ENCODE data around the gene HKDC1. TPM values are rescaled to one million over a fixed set of nuclear protein-coding genes. Genes with fewer than 3 reads are reported as not detected.
A peak's percentile ranks its signal among the peaks of the same experiment; 100 is the strongest.
"Not testable (repeated sequence)": the region's sequence is repeated elsewhere in the genome, so short reads cannot be mapped to it uniquely, and the experiment has no call there.

Gene HKDC1
- total and polyA plus RNA-seq, 4 experiments from 2014 or later = 3.5 to 8.1 (median 4.5) TPM

GRCh38 chr10:69307434-69307833, 87.3 kb downstream of the HKDC1 start:
- H3K4me1 Mint-ChIP-seq = no peaks in the 10 kb centered on the region
- no peak for DNase-seq
- H3K36me3 Mint-ChIP-seq = no peaks in the 10 kb centered on the region
- H3K4me3 Mint-ChIP-seq = no peak overlapping the region
- Histone ChIP-seq H3K9me3 (ENCODE audit: control insufficient read depth in 1 of 2, low read length in 2 of 2) (no peaks in the 10 kb centered on the region), H3K36me3 (ENCODE audit: insufficient read depth, low read length) (no peaks in the 10 kb centered on the region), H3K27ac (ENCODE audit: low read depth, low read length) (no peak overlapping the region), H3K4me3 (ENCODE audit: low read length in 2 of 2) (no peak overlapping the region), H3K4me1 (ENCODE audit: insufficient read depth, low read length) (no peaks in the 10 kb centered on the region), H3K27me3 (ENCODE audit: insufficient read depth, low read length) (no peaks in the 10 kb centered on the region)
- ChIA-PET CTCF (ENCODE audit: partially characterized antibody) (interaction anchor here (1.0 kb wide), 1 partner anchor 10 kb away, joined by 5 read pairs; no protein-coding TSS in a partner anchor), POLR2A (ENCODE audit: partially characterized antibody) (no interaction called here)
- H3K27ac Mint-ChIP-seq = no peak overlapping the region
- H3K27me3 Mint-ChIP-seq = peaks cover 0 to 1% of the 10 kb centered on the region in 2 donors
- intact Hi-C loops (cut with micrococcal nuclease) = no loop called here
- H3K9me3 Mint-ChIP-seq = peaks cover 0 to 1% (median 0%) of the 10 kb centered on the region in 8 donors

DNA sequence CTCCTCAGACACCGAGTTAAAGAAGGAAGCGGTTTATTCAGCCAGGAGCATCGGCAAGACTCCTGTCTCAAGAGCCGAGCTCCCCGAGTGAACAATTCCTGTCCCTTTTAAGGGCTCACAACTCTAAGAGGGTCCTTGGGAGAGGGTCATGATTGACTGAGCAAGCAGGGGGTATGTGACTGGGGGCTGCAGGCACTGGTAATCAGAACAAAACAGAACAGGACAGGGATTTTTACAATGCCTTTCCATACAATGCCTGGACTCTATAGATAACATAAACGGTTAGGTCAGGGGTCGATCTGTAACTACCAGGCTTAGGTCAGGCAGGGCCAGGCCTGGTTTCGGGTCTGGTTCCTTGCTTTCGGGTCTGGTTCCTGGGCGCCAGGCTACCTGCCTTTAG, 88.2 kb downstream of the HKDC1 start:
- H3K27ac Mint-ChIP-seq; H3K9me3 Mint-ChIP-seq; H3K27ac ChIP-seq (ENCODE audit: low read depth, low read length); H3K9me3 ChIP-seq (ENCODE audit: control insufficient read depth in 1 of 2, low read length in 2 of 2); H3K4me1 Mint-ChIP-seq; H3K4me1 ChIP-seq (ENCODE audit: insufficient read depth, low read length); H3K4me3 Mint-ChIP-seq; H3K4me3 ChIP-seq (ENCODE audit: low read length in 2 of 2); H3K27me3 Mint-ChIP-seq; H3K36me3 ChIP-seq (ENCODE audit: insufficient read depth, low read length); DNase-seq; intact Hi-C loops (cut with micrococcal nuclease); CTCF ChIA-PET (ENCODE audit: partially characterized antibody); H3K36me3 Mint-ChIP-seq; H3K27me3 ChIP-seq (ENCODE audit: insufficient read depth, low read length); POLR2A ChIA-PET (ENCODE audit: partially characterized antibody): not testable (repeated sequence)

DNA sequence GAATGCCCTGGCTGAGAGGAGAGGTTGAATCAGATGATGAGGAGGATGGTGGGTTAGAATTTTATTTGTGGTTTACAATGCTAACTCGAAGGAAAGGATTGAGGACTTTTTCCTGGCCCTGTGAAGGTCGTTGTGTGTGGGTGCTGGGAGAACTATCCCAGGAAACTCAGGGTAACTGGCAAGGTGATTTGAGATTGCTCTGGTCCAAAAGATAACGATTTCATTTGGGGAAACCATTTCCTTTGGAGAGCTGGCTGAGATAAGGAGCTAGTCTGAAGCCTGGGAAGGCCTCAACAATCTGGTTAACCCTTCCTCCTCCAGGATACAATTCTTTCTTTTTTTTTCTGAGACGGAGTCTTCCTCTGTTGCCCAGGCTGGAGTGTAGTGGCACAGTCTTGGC, 91.2 kb downstream of the HKDC1 start:
- intact Hi-C loops (cut with micrococcal nuclease) = no loop called here
- H3K27ac ChIP-seq (ENCODE audit: low read depth, low read length) = no peak overlapping the region
- H3K4me3 ChIP-seq (ENCODE audit: low read length in 2 of 2) = no peak overlapping the region
- Mint-ChIP-seq H3K4me3 (no peak overlapping the region), H3K27me3 (no peaks in the 10 kb centered on the region), H3K9me3 (no peaks in the 10 kb centered on the region), H3K4me1 (peaks cover 0 to 3% (median under 1%) of the 10 kb centered on the region in 4 donors), H3K27ac (peak overlapping the region in 2 of 7 donors; percentile 25 to 41), H3K36me3 (no peaks in the 10 kb centered on the region)
- no peaks in the 10 kb centered on the region for H3K9me3 ChIP-seq (ENCODE audit: control insufficient read depth in 1 of 2, low read length in 2 of 2)
- ChIA-PET POLR2A (ENCODE audit: partially characterized antibody) (interaction anchor here (1.0 kb wide), 1 partner anchor 51 kb away, joined by 4 read pairs; no protein-coding TSS in a partner anchor), CTCF (ENCODE audit: partially characterized antibody) (no interaction called here)
- H3K27me3 ChIP-seq (ENCODE audit: insufficient read depth, low read length) = no peaks in the 10 kb centered on the region
- H3K4me1 ChIP-seq (ENCODE audit: insufficient read depth, low read length) = no peaks in the 10 kb centered on the region
- no peak for DNase-seq
- H3K36me3 ChIP-seq (ENCODE audit: insufficient read depth, low read length) = no peaks in the 10 kb centered on the region

DNA sequence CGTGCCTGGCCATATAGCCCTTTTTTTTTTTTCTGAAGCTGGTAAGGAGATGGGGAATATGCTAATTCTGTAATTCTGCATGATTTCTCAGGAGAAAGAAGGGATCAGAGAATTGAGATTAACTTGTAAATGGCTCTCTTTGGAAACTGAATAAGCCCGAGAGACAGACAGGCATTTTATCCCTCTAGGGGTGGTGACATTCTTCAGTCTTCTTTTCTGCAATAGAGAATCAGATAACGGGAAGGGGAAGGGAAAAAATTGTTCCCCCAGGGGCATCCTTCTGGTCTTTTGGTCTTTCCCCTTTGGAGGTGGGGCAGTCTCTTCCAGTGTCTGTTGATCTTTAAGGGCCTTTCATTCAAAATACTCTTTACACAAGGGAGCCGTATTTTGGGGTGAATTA, 92.4 kb downstream of the HKDC1 start:
- Histone ChIP-seq H3K4me1 (ENCODE audit: insufficient read depth, low read length) (peaks cover 5% of the 10 kb centered on the region), H3K36me3 (ENCODE audit: insufficient read depth, low read length) (no peaks in the 10 kb centered on the region), H3K27ac (ENCODE audit: low read depth, low read length) (no peak overlapping the region), H3K9me3 (ENCODE audit: control insufficient read depth in 1 of 2, low read length in 2 of 2) (no peaks in the 10 kb centered on the region), H3K27me3 (ENCODE audit: insufficient read depth, low read length) (no peaks in the 10 kb centered on the region), H3K4me3 (ENCODE audit: low read length in 2 of 2) (no peak overlapping the region)
- H3K9me3 Mint-ChIP-seq = no peaks in the 10 kb centered on the region
- ChIA-PET CTCF (ENCODE audit: partially characterized antibody) (interaction anchor here (0.7 kb wide), 1 partner anchor 80 kb away, joined by 3 read pairs; no protein-coding TSS in a partner anchor), POLR2A (ENCODE audit: partially characterized antibody) (no interaction called here)
- no peak for DNase-seq
- H3K27ac Mint-ChIP-seq = no peak overlapping the region
- intact Hi-C loops (cut with micrococcal nuclease) = no loop called here
- H3K27me3 Mint-ChIP-seq = no peaks in the 10 kb centered on the region
- no peak overlapping the region for H3K4me3 Mint-ChIP-seq
- peaks cover 3 to 6% (median 5%) of the 10 kb centered on the region in 4 donors for H3K4me1 Mint-ChIP-seq
- no peaks in the 10 kb centered on the region for H3K36me3 Mint-ChIP-seq

- Histone ChIP-seq H3K9me3 (ENCODE audit: control insufficient read depth in 1 of 2, low read length in 2 of 2) (no peaks in the 10 kb centered on the region), H3K4me3 (ENCODE audit: low read length in 2 of 2) (no peak overlapping the region), H3K27ac (ENCODE audit: low read depth, low read length) (no peak overlapping the region), H3K36me3 (ENCODE audit: insufficient read depth, low read length) (no peaks in the 10 kb centered on the region), H3K27me3 (ENCODE audit: insufficient read depth, low read length) (no peaks in the 10 kb centered on the region), H3K4me1 (ENCODE audit: insufficient read depth, low read length) (peaks cover 19% of the 10 kb centered on the region)
- POLR2A ChIA-PET (ENCODE audit: partially characterized antibody) = no interaction called here
- H3K27me3 Mint-ChIP-seq = no peaks in the 10 kb centered on the region
- CTCF ChIA-PET (ENCODE audit: partially characterized antibody) = interaction anchor here (0.6 to 2.2 kb wide), 2 partner anchors 78 to 110 kb away, joined by 3 to 5 read pairs; no protein-coding TSS in a partner anchor
- peaks cover 0 to 11% of the 10 kb centered on the region in 2 donors for H3K36me3 Mint-ChIP-seq
- peak overlapping the region in 3 of 8 donors; percentile 17 to 78 (median 28) for H3K4me3 Mint-ChIP-seq
- DNase-seq = no peak
- peaks cover 7 to 22% (median 13%) of the 10 kb centered on the region in 4 donors for H3K4me1 Mint-ChIP-seq
- intact Hi-C loops (cut with micrococcal nuclease) = no loop called here
- H3K27ac Mint-ChIP-seq = peak overlapping the region in 3 of 7 donors; percentile 11 to 64 (median 48)
- H3K9me3 Mint-ChIP-seq = no peaks in the 10 kb centered on the region
These were observed 95.0 kb downstream of the HKDC1 start for GRCh38 chr10:69315100-69315542.

DNA sequence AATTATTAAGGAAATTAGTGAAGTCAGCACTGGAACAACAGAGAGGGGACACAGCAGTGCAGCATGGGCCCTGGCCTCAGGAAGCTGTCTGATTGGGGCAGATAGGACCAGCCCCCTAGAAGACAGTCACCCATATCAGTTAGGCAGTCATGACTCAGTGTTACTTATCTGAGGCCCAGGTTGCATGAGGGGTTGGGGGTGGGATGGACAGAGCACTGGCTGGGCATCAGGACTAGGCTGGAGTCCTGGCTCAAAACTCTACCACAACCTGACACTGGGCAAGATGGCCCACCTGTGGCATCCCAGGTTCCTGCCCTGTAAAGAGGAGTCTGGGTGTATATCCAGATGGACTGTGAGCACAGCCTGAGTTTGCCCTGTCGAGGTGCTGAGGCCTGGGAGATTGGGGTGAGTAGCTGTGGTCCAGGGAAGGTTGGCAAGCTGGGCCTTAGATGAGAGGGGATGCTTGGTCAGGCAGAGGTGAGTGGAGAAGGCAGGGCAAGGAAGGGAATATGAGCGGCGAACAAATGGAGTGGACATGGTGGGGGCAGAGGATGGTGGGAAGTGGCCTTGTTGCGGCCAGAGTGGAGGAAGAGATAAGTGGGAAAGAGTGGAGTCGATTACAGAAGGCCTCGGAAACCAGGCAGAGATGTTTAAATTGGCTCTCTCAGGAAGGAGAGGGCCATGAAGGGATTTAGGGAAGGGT, 95.6 kb downstream of the HKDC1 start:
- H3K36me3 ChIP-seq (ENCODE audit: insufficient read depth, low read length) = no peaks in the 10 kb centered on the region
- Mint-ChIP-seq H3K4me1 (peaks cover 12 to 29% (median 18%) of the 10 kb centered on the region in 4 donors), H3K27me3 (no peaks in the 10 kb centered on the region), H3K9me3 (no peaks in the 10 kb centered on the region), H3K36me3 (peaks cover 0 to 12% of the 10 kb centered on the region in 2 donors), H3K4me3 (peak overlapping the region in 5 of 8 donors; percentile 8 to 78 (median 28)), H3K27ac (peak overlapping the region in 5 of 7 donors; percentile 2 to 99 (median 48))
- DNase-seq = no peak
- H3K9me3 ChIP-seq (ENCODE audit: control insufficient read depth in 1 of 2, low read length in 2 of 2) = no peaks in the 10 kb centered on the region
- intact Hi-C loops (cut with micrococcal nuclease) = no loop called here
- peaks cover 25% of the 10 kb centered on the region for H3K4me1 ChIP-seq (ENCODE audit: insufficient read depth, low read length)
- ChIA-PET CTCF (ENCODE audit: partially characterized antibody) (interaction anchor here (2.2 kb wide), 1 partner anchor 77 kb away, joined by 5 read pairs; no protein-coding TSS in a partner anchor), POLR2A (ENCODE audit: partially characterized antibody) (no interaction called here)
- H3K27me3 ChIP-seq (ENCODE audit: insufficient read depth, low read length) = no peaks in the 10 kb centered on the region
- H3K4me3 ChIP-seq (ENCODE audit: low read length in 2 of 2) = no peak overlapping the region
- H3K27ac ChIP-seq (ENCODE audit: low read depth, low read length) = no peak overlapping the region

- H3K9me3 Mint-ChIP-seq = no peaks in the 10 kb centered on the region
- peaks cover 18 to 36% (median 23%) of the 10 kb centered on the region in 4 donors for H3K4me1 Mint-ChIP-seq
- ChIA-PET CTCF (ENCODE audit: partially characterized antibody) (interaction anchor here (1.7 to 2.2 kb wide), 4 partner anchors 10 to 91 kb away, joined by 5 to 8 read pairs (median 5); no protein-coding TSS in a partner anchor), POLR2A (ENCODE audit: partially characterized antibody) (interaction anchor here (0.9 to 6.1 kb wide), 6 partner anchors 12 to 94 kb away, joined by 3 to 70 read pairs (median 39); no protein-coding TSS in a partner anchor)
- Histone ChIP-seq H3K36me3 (ENCODE audit: insufficient read depth, low read length) (no peaks in the 10 kb centered on the region), H3K27ac (ENCODE audit: low read depth, low read length) (peak overlapping the region; percentile 84), H3K4me3 (ENCODE audit: low read length in 2 of 2) (no peak overlapping the region), H3K9me3 (ENCODE audit: control insufficient read depth in 1 of 2, low read length in 2 of 2) (no peaks in the 10 kb centered on the region), H3K4me1 (ENCODE audit: insufficient read depth, low read length) (peaks cover 32% of the 10 kb centered on the region), H3K27me3 (ENCODE audit: insufficient read depth, low read length) (no peaks in the 10 kb centered on the region)
- H3K4me3 Mint-ChIP-seq = peak overlapping the region in 5 of 8 donors; percentile 8 to 65 (median 32)
- H3K36me3 Mint-ChIP-seq = peaks cover 0 to 13% of the 10 kb centered on the region in 2 donors
- intact Hi-C loops (cut with micrococcal nuclease) = no loop called here
- no peak for DNase-seq
- no peaks in the 10 kb centered on the region for H3K27me3 Mint-ChIP-seq
- H3K27ac Mint-ChIP-seq = peak overlapping the region in 5 of 7 donors; percentile 0 to 99 (median 37)
These were observed 96.4 kb downstream of the HKDC1 start for GRCh38 chr10:69316313-69317059.

Measured in CD4-positive, alpha-beta memory T cell (primary cell).